ENCODE measurements around the gene NTM. TPM values are rescaled to one million over a fixed set of nuclear protein-coding genes. Genes with fewer than 3 reads are reported as not detected.
A peak's percentile ranks its signal among the peaks of the same experiment; 100 is the strongest.

NTM gene
- total RNA-seq, 6 donors from 2014 or later: 4.1 to 151 (median 115) TPM

DNA sequence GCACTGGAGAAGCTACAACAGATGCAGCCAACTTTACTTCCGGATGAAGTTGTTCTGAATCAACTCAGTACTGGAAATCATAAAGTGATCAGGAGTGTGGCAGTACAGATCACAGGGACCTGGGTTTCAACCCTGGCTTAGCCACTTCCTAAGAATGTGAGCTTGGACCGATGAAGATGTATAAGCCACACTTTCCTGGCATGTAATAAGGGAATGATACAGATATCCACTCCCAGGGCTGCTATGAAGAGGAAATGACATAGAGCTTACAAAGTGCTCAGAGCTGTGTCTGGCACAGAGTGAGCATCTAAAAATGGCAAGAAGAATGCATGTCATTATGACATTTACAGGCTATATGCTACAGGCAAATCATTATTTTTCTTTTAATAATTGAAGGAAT lies 378.7 kb downstream of the NTM start:
- Histone ChIP-seq H3K27me3 (no peaks in the 10 kb centered on the region), H3K36me3 (no peaks in the 10 kb centered on the region), H3K4me1 (no peaks in the 10 kb centered on the region), H3K27ac (no peak overlapping the region), H3K9me3 (no peaks in the 10 kb centered on the region), H3K4me3 (no peak overlapping the region)
- DNase-seq: no peak
- TF ChIP-seq POLR2A (IDR thresholded peaks at IDR 0.05) (no peak), EP300 (IDR thresholded peaks at IDR 0.05) (no peak), POLR2AphosphoS5 (IDR thresholded peaks at IDR 0.05) (no peak)
- TF ChIP-seq, protein P1, sequence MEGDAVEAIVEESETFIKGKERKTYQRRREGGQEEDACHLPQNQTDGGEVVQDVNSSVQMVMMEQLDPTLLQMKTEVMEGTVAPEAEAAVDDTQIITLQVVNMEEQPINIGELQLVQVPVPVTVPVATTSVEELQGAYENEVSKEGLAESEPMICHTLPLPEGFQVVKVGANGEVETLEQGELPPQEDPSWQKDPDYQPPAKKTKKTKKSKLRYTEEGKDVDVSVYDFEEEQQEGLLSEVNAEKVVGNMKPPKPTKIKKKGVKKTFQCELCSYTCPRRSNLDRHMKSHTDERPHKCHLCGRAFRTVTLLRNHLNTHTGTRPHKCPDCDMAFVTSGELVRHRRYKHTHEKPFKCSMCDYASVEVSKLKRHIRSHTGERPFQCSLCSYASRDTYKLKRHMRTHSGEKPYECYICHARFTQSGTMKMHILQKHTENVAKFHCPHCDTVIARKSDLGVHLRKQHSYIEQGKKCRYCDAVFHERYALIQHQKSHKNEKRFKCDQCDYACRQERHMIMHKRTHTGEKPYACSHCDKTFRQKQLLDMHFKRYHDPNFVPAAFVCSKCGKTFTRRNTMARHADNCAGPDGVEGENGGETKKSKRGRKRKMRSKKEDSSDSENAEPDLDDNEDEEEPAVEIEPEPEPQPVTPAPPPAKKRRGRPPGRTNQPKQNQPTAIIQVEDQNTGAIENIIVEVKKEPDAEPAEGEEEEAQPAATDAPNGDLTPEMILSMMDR (IDR thresholded peaks at IDR 0.05): no peak
- 56 to 82% methylated on average over 2 of the region's 2 CpGs for WGBS, 2 donors
- peak in 1 of 2 donors; percentile 30 for ATAC-seq (ENCODE audit: low FRiP score in 2 of 2)

DNA sequence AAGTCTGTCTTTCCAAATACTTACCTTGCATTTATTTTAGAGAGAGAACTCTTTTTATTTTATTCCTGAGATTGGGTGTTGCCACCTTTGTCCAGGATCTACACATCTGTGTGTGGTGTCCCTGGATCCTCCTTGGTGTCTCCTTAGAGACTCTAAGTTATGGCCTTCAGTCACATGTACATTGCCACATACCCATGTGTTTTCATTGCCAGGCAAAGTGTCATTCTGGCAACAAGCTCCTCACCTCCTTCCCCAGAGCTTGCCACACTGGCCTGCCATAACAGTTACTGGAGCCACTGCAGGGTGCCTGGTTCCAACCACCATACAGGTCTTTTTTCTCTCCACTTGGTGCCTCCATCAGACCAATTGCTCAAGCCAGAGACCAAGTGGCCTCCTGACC lies 379.7 kb downstream of the NTM start:
- ATAC-seq (ENCODE audit: low FRiP score in 2 of 2) (no peak), DNase-seq (no peak)
- H3K27me3 ChIP-seq: no peaks in the 10 kb centered on the region
- H3K4me3 ChIP-seq: no peak overlapping the region
- H3K36me3 ChIP-seq: no peaks in the 10 kb centered on the region
- H3K27ac ChIP-seq: no peak overlapping the region
- no peaks in the 10 kb centered on the region for H3K4me1 ChIP-seq
- TF ChIP-seq EP300 (IDR thresholded peaks at IDR 0.05) (no peak), POLR2A (IDR thresholded peaks at IDR 0.05) (no peak)
- TF ChIP-seq, protein P1 (IDR thresholded peaks at IDR 0.05): no peak
- H3K9me3 ChIP-seq: no peaks in the 10 kb centered on the region

DNA sequence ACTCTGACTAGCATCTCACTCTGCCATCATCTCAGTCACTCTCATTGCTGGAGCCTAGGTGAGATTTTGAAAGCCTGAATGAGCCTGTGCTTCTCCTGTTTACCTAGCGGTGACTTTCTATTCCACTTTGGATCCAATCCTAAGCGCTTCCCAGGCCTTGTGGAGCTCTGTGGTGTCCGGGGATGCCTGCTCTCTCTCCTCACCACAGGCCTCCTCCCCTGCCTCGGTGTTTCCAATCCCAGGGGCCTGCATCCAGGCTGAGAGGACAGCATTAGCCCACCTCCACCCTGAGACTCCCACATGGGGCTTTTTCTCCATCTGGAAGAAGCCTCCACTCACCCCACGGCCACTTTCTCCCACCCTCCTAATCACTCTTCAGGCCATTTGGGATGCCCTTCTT lies 380.3 kb downstream of the NTM start:
- DNase-seq (no peak), ATAC-seq (ENCODE audit: low FRiP score in 2 of 2) (no peak)
- no peak overlapping the region for H3K4me3 ChIP-seq
- no peak overlapping the region for H3K27ac ChIP-seq
- 85 to 87% methylated on average over 5 of the region's 5 CpGs for WGBS, 2 donors
- TF ChIP-seq, protein P1 (IDR thresholded peaks at IDR 0.05): no peak
- no peak for TF ChIP-seq EP300 (IDR thresholded peaks at IDR 0.05)
- H3K9me3 ChIP-seq: no peaks in the 10 kb centered on the region
- H3K36me3 ChIP-seq: no peaks in the 10 kb centered on the region
- no peaks in the 10 kb centered on the region for H3K27me3 ChIP-seq
- no peaks in the 10 kb centered on the region for H3K4me1 ChIP-seq

DNA sequence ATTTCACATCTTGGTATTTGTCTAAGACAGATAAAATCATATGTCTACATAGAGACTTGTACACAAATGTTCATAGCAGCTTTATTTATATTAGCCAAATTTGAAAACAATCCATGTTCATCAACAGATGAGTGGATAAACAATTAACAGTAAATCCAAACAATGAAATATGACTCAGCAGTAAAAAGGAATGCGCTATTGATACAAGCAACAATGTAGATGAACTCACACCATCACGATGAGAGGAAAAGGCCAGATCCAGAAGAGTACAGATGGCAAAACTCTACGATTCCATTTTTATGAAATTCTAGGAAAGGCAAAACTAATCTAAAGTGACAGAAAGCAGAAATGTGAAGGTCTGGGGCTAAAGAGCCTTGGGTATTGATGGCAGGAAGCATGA lies 384.3 kb downstream of the NTM start:
- no peak for TF ChIP-seq POLR2A (IDR thresholded peaks at IDR 0.05)
- TF ChIP-seq EP300 (IDR thresholded peaks at IDR 0.05): no peak
- TF ChIP-seq POLR2AphosphoS5 (IDR thresholded peaks at IDR 0.05): no peak
- WGBS, 2 donors: 70 to 78% methylated on average over 3 of the region's 3 CpGs

DNA sequence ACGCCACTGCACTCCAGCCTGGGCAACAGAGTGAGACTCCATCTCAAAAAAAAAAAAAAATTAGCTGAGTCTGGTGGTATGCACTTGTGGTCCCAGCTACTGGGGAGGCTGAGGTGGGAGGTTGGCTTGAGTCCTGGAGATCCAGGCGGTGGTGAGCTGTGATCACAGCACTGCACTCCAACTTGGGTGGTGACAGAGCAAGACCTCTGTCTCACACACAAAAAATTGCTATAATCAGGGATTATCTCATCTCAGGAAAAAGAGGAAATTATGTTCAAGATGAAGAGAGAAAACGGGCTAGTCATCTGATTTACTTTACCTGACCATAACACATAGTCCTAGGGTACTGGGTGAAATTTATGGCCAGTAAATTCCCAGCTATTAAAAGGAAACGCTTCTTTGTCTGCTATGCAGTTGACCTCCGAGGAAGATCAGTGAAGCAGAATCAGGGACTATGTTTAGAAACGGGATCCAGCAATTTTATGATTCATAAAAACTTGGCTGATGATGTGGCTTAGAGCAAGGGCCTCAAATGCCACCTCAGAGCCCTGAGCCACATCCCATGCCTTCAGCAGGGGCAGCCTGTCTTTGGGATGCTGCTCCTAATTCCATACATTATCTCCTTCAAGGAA lies 386.2 kb downstream of the NTM start:
- no peak overlapping the region for H3K27ac ChIP-seq
- H3K4me3 ChIP-seq: no peak overlapping the region
- H3K27me3 ChIP-seq: no peaks in the 10 kb centered on the region
- DNase-seq: no peak
- H3K9me3 ChIP-seq: no peaks in the 10 kb centered on the region
- TF ChIP-seq, protein P1 (IDR thresholded peaks at IDR 0.05): no peak
- TF ChIP-seq EP300 (IDR thresholded peaks at IDR 0.05) (no peak), POLR2AphosphoS5 (IDR thresholded peaks at IDR 0.05) (no peak), POLR2A (IDR thresholded peaks at IDR 0.05) (no peak)
- ATAC-seq (ENCODE audit: low FRiP score in 2 of 2): peak in 1 of 2 donors; percentile 14
- 60 to 73% methylated on average over 5 to 6 of the region's 6 CpGs for WGBS, 2 donors
- no peaks in the 10 kb centered on the region for H3K36me3 ChIP-seq
- no peaks in the 10 kb centered on the region for H3K4me1 ChIP-seq

More for the DNA sequence above, 384.3 kb downstream of the NTM start:
- Histone ChIP-seq H3K4me3 (no peak overlapping the region), H3K27me3 (no peaks in the 10 kb centered on the region), H3K27ac (no peak overlapping the region), H3K36me3 (no peaks in the 10 kb centered on the region), H3K9me3 (no peaks in the 10 kb centered on the region), H3K4me1 (no peaks in the 10 kb centered on the region)
- DNase-seq (no peak), ATAC-seq (ENCODE audit: low FRiP score in 2 of 2) (no peak)
